HepG2 (cell line): ENCODE results near the gene SCP2.

Experiments used
- CTCF ChIP-seq: sonication (generic); formaldehyde crosslinking; IDR thresholded peaks from 2 replicates; pipeline ENCODE4 v1.5.0; 2020; ENCODE audit warnings: mild to moderate bottlenecking, missing genetic modification reagents, moderate library complexity
- GABPA ChIP-seq, 2 experiments: IDR thresholded peaks; 2 replicates each; pipeline ENCODE4 v1.6.1; 2011 to 2016; ENCODE audit warnings: low read depth in 2 of 2, low read length in 1 of 2, missing biosample characterization in 1 of 2, missing genetic modification characterization in 1 of 2
- GATA4 ChIP-seq: sonication (generic); IDR thresholded peaks from 2 replicates; pipeline ENCODE4 v1.6.1; 2016; ENCODE audit warnings: antibody characterized with exemption, low read depth, borderline replicate concordance
- MAFK ChIP-seq, 2 experiments: IDR thresholded peaks in 1 of 2; conservative IDR thresholded peaks in 1 of 2; 2 replicates each; pipeline ENCODE4 v1.6.1; 2011; ENCODE audit warnings: improper control_type of control experiment in 2 of 2, low read length in 2 of 2
- MXI1 ChIP-seq: IDR thresholded peaks from 3 replicates; pipeline ENCODE4 v1.6.1; 2012; ENCODE audit warnings: low read depth, low read length, inconsistent platforms, borderline replicate concordance
- PHF8 ChIP-seq: sonication (generic); formaldehyde crosslinking; IDR thresholded peaks from 2 replicates; pipeline ENCODE4 v1.5.0; 2020; ENCODE audit warnings: missing genetic modification reagents
- ZSCAN20 ChIP-seq: sonication (generic); formaldehyde crosslinking; IDR thresholded peaks from 2 replicates; pipeline ENCODE4 v1.4.0; 2020; ENCODE audit warnings: missing genetic modification reagents, mild to moderate bottlenecking, borderline replicate concordance
- TF ChIP-seq, protein P1 (sequence below): sonication (generic); formaldehyde crosslinking; conservative IDR thresholded peaks from 2 replicates; pipeline ENCODE4 v1.4.0; 2020; ENCODE audit warnings: missing genetic modification reagents

DNA sequence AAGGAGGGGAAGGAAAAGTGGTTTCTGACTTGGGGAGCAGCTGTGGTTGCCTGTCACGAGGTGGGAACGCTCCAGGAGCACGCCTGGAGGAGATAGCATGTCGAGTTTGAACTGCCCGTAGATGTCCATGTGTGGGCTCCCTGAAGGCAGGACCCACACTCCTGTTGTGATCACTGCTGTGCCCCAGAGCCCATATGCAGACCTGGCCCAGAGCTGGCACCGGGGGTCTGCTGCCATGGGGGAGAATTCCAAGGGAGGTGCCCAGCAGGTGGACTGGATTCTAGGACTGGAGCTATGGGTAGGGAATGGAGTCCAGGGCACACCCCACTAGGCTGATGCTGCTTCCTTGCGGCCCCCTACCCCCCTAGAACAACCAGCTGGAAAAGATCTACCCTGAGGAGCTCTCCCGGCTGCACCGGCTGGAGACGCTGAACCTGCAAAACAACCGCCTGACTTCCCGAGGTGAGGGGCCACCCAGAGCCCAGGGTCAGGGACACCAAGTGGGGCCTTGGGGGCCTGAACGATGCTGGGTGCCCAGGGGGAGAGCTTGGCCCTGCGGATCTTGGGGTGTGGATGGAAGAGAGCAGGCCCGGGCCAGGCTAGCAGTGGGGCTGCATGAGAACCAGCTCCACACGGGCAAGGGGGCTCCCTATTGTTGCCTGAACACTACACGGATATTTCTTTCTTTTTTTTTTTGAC lies 144.2 kb downstream of the SCP2 start:
- TF ChIP-seq, protein P1, sequence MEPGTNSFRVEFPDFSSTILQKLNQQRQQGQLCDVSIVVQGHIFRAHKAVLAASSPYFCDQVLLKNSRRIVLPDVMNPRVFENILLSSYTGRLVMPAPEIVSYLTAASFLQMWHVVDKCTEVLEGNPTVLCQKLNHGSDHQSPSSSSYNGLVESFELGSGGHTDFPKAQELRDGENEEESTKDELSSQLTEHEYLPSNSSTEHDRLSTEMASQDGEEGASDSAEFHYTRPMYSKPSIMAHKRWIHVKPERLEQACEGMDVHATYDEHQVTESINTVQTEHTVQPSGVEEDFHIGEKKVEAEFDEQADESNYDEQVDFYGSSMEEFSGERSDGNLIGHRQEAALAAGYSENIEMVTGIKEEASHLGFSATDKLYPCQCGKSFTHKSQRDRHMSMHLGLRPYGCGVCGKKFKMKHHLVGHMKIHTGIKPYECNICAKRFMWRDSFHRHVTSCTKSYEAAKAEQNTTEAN (CRISPR knock-in tag) = no peak
- TF ChIP-seq MXI1 (no peak), PHF8 (no peak), GATA4 (no peak), GABPA (IDR thresholded peaks at IDR 0.05; ENCODE audit: low read depth, low read length) (no peak), GABPA (CRISPR knock-in tag; IDR thresholded peaks at IDR 0.05; ENCODE audit: low read depth) (no peak), MAFK (conservative IDR thresholded peaks at IDR 0.05 in 1 of 2, IDR thresholded peaks at IDR 0.05 in 1 of 2; ENCODE audit: low read length in 2 of 2) (no peak), CTCF (no peak), ZSCAN20 (CRISPR knock-in tag) (no peak)
